OCI-LY3 (cell line): ENCODE data around the gene MMP28.
A peak's percentile ranks its signal among the peaks of the same experiment; 100 is the strongest.

Experiments used
- H2AFZ ChIP-seq: fragments of 200-600, 300-600 bp; shearing (Covaris generic); 2 replicates; pipeline ENCODE4 v1.6.0; 2014; ENCODE audit warnings: antibody characterized with exemption, low read depth, low read length
- H3K27ac ChIP-seq: fragments of 200-600, 300-600 bp; sonication (generic); 2 replicates; pipeline ENCODE4 v1.5.1; 2014; ENCODE audit warnings: mild to moderate bottlenecking, low read length, moderate library complexity, mixed read lengths
- H3K27me3 ChIP-seq: fragments of 200-600, 300-600 bp; sonication (generic); 2 replicates; pipeline ENCODE4 v1.6.1; 2014; ENCODE audit warnings: low read depth, low read length, mixed read lengths
- H3K36me3 ChIP-seq: fragments of 200-600, 300-600 bp; sonication (generic); replicated peaks from 2 replicates; pipeline ENCODE3; 2014; ENCODE audit warnings: low read depth, low read length, mixed read lengths
- H3K4me1 ChIP-seq: fragments of 300-600, 200-600 bp; sonication (generic); 2 replicates; pipeline ENCODE4 v1.6.1; 2014; ENCODE audit warnings: low read length, mixed read lengths
- H3K4me2 ChIP-seq: fragments of 200-600, 300-600 bp; sonication (generic); 2 replicates; pipeline ENCODE4 v1.6.1; 2014; ENCODE audit warnings: low read length, mixed read lengths
- H3K4me3 ChIP-seq: fragments of 300-600, 200-600 bp; sonication (generic); 2 replicates; pipeline ENCODE4 v1.5.1; 2014; ENCODE audit warnings: antibody characterized with exemption, mild to moderate bottlenecking, low read length, moderate library complexity
- H3K79me2 ChIP-seq: fragments of 300-600, 200-600 bp; shearing (Covaris generic); 2 replicates; pipeline ENCODE4 v1.6.1; 2014; ENCODE audit warnings: mild to moderate bottlenecking, low read length, mixed read lengths
- H3K9ac ChIP-seq: fragments of 300-600, 200-600 bp; shearing (Covaris generic); 2 replicates; pipeline ENCODE4 v1.6.0; 2014; ENCODE audit warnings: mild to moderate bottlenecking, low read length, moderate library complexity
- H3K9me3 ChIP-seq: fragments of 200-600, 300-600 bp; shearing (Covaris generic); 2 replicates; pipeline ENCODE4 v1.6.1; 2014; ENCODE audit warnings: low read length, mixed read lengths; ENCODE audit not compliant: insufficient read depth
- H4K20me1 ChIP-seq: fragments of 200-600, 300-600 bp; sonication (generic); 2 replicates; pipeline ENCODE4 v1.6.1; 2016; ENCODE audit warnings: low read length, mixed read lengths; ENCODE audit not compliant: insufficient read depth
- EZH2phosphoT487 ChIP-seq: fragments of 200-600 bp; shearing (Covaris generic); IDR thresholded peaks from 2 replicates; pipeline ENCODE4 v1.6.1; 2018; ENCODE audit warnings: antibody characterized with exemption, mixed run types, low read depth
- TF ChIP-seq, protein P1 (sequence below): fragments of 200-600, 300-600 bp; sonication (generic); IDR thresholded peaks from 2 replicates; pipeline ENCODE4 v1.5.1; 2014; ENCODE audit warnings: antibody characterized with exemption, low read length, low read depth

MMP28 gene

DNA sequence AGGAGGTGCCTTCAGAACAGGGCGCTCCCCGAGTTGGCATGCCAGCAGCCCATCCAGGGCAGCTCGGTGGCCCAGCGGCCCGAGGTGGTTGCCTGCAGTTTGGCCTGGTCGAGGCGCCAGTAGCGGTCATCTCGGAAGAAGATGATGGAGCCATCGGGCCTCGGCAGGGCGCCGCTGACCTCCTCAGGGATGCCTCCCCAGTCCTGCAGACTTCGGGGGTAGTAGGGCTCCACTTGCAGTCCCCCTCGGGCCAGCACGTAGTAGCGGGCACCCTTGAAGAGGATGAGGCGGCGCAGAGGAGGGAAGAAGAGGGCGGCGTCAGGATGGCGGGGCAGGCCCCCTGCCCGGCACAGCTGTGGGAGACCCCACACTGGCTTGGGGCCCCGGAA, 29.0 kb downstream of the MMP28 start:
- Histone ChIP-seq H3K4me2 (no peak overlapping the region), H3K27me3 (peaks cover 20% of the 10 kb centered on the region), H3K9ac (no peak overlapping the region), H3K4me3 (no peak overlapping the region), H4K20me1 (no peaks in the 10 kb centered on the region), H3K36me3 (no peaks in the 10 kb centered on the region), H3K4me1 (peaks cover 7% of the 10 kb centered on the region), H2AFZ (no peak overlapping the region), H3K27ac (no peak overlapping the region), H3K79me2 (no peaks in the 10 kb centered on the region), H3K9me3 (no peaks in the 10 kb centered on the region)
- TF ChIP-seq, protein P1, sequence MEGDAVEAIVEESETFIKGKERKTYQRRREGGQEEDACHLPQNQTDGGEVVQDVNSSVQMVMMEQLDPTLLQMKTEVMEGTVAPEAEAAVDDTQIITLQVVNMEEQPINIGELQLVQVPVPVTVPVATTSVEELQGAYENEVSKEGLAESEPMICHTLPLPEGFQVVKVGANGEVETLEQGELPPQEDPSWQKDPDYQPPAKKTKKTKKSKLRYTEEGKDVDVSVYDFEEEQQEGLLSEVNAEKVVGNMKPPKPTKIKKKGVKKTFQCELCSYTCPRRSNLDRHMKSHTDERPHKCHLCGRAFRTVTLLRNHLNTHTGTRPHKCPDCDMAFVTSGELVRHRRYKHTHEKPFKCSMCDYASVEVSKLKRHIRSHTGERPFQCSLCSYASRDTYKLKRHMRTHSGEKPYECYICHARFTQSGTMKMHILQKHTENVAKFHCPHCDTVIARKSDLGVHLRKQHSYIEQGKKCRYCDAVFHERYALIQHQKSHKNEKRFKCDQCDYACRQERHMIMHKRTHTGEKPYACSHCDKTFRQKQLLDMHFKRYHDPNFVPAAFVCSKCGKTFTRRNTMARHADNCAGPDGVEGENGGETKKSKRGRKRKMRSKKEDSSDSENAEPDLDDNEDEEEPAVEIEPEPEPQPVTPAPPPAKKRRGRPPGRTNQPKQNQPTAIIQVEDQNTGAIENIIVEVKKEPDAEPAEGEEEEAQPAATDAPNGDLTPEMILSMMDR, result no peak
- no peak for TF ChIP-seq EZH2phosphoT487

DNA sequence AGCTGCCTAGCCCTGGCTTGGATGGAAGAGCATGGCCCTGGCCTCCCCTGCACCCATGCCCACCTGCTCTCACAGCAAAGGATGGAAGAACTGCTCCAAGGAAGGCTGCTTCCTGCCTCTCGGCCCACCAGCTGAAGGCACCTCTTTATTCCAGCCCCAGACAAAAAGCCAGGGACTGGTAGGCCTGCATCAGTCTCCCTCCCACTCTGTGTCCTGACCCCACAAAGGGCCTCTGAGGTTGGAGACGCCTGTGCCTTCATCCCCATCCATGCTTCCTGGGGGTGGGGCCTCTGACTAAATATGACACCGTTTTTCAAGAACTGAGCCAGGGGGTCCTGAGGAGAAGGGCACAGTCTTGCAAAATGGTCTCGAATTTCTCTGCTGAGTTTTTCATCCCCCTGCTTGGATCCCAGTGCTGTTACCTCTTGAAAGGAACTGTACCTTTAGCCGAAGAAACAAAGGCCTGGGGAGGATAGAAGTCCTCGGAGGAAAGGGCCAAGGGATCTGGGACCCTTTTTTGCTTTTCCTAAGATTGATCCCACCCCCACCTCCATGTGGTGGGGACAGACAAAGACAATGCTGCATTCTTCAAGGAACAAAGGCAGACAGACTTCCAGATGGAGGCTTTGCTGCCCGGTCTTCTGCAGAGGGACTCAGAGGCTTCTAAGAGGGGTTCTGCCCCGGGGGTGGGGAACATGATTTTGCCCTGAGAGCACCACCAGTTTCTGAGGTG, 29.5 kb downstream of the MMP28 start:
- Histone ChIP-seq H3K27ac (no peak overlapping the region), H3K4me3 (no peak overlapping the region), H3K9me3 (no peaks in the 10 kb centered on the region), H3K4me2 (no peak overlapping the region), H3K27me3 (peaks cover 20% of the 10 kb centered on the region), H3K9ac (no peak overlapping the region), H3K36me3 (no peaks in the 10 kb centered on the region), H4K20me1 (no peaks in the 10 kb centered on the region), H3K79me2 (no peaks in the 10 kb centered on the region), H2AFZ (no peak overlapping the region), H3K4me1 (peaks cover 7% of the 10 kb centered on the region)
- no peak for TF ChIP-seq EZH2phosphoT487
- TF ChIP-seq, protein P1, result no peak

DNA sequence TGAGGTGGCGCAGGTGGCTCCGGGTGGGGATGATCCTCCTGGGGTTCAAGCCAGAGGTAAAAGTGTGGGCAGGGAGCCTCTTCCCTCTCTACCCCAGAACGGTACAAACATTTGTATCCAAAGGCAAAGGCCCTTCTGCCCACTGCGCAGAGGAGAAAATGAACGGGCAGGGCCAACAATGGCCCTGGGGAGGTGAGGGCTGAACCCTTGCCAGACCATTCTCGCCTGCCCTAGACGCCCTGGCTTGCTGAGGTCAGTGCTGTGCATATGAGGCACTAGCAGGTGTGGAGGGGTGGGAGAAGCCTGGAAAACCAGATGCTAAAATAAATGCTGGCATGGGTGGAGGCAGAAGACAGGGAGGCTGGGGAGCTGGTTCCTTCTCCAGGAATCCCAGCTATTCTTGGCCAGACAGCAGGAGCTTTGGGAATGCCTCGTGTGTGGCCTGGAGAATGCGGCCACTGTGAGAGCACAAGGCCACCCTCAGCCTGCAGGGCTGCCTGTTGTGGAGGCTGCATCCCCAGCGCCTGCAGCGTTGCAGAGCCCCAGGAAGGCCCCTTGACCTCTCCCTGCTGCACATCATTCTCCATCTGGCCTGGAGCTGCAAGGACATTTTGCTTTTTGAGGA, 30.2 kb downstream of the MMP28 start:
- H3K4me3 ChIP-seq, result peak overlapping the region; percentile 88
- H3K4me1 ChIP-seq, result peaks cover 7% of the 10 kb centered on the region
- H3K79me2 ChIP-seq, result no peaks in the 10 kb centered on the region
- no peak overlapping the region for H3K9ac ChIP-seq
- H3K27ac ChIP-seq, result no peak overlapping the region
- no peaks in the 10 kb centered on the region for H4K20me1 ChIP-seq
- TF ChIP-seq, protein P1, result no peak
- TF ChIP-seq EZH2phosphoT487, result no peak
- no peaks in the 10 kb centered on the region for H3K36me3 ChIP-seq
- H3K27me3 ChIP-seq, result peaks cover 20% of the 10 kb centered on the region
- no peaks in the 10 kb centered on the region for H3K9me3 ChIP-seq
- H2AFZ ChIP-seq, result no peak overlapping the region
- H3K4me2 ChIP-seq, result peak overlapping the region; percentile 94

DNA sequence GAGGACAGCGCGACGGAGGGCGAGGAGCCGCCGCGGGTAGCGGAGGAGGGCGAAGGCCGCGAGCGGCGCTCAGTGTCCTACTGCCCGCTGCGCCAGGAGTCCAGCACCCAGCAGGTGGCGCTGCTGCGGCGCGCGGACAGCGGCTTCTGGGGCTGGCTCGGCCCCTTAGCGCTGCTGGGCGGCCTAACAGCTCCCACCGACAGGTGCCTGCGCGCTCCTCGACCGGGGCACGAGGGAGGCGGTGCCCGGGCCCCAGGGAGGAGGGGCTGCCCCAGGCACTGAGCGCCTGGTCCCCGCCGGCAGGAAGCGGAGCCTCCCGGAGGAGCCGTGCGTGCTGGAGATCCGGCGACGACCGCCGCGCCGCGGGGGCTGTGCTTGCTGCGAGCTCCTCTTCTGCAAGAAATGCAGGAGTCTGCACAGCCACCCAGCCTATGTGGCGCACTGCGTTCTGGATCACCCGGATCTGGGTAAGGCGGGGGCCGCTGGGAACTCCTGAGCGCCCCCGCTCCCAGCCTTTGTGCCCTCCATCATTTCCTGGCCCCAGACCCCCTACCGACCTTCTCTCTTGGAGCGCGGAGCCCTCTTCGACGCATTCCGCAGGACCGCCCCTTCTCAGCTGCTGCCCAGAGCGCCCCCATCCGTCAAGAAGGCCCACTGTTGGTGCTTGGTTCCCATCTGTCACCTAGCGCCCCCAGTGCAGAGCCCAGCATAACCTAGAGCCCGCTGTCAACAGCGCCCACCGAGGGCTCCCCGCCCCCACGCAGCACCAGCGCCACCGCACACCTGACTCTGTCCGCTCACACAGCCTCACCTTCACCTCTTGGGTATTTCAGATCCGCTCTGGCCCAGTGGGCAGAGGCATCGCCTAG, 31.1 kb downstream of the MMP28 start:
- peak overlapping the region; percentile 94 for H3K4me2 ChIP-seq
- H3K27me3 ChIP-seq, result peaks cover 25% of the 10 kb centered on the region
- H3K9me3 ChIP-seq, result no peaks in the 10 kb centered on the region
- H4K20me1 ChIP-seq, result no peaks in the 10 kb centered on the region
- 0 out of 2 replicates have a peak overlapping the region, but pooled peaks have one; percentile 19 for H3K27ac ChIP-seq
- no peaks in the 10 kb centered on the region for H3K79me2 ChIP-seq
- TF ChIP-seq, protein P1, result peak; percentile 73
- no peak for TF ChIP-seq EZH2phosphoT487
- peak overlapping the region; percentile 49 for H3K9ac ChIP-seq
- H3K4me3 ChIP-seq, result peak overlapping the region; percentile 88
- peak overlapping the region; percentile 67 for H2AFZ ChIP-seq
- H3K36me3 ChIP-seq, result no peaks in the 10 kb centered on the region
- H3K4me1 ChIP-seq, result peaks cover 7% of the 10 kb centered on the region
